Liver (tissue), 9 donors: ENCODE data around the gene HAO2. TPM values are rescaled to one million over a fixed set of nuclear protein-coding genes. Genes with fewer than 3 reads are reported as not detected.
A peak's percentile ranks its signal among the peaks of the same experiment; 100 is the strongest.

ENCODE experiments used
- DNase-seq: peaks from one replicate; pipeline ENCODE4 v3.0.0-alpha.2; 2017; ENCODE audit warnings: low spot score
- H3K27ac ChIP-seq, 2 donors: one replicate each; pipeline ENCODE4 v1.7.0; 2013; ENCODE audit warnings: inconsistent platforms in 2 of 2, low read length in 2 of 2, control low read depth in 1 of 2, low read depth in 1 of 2, mild to moderate bottlenecking in 1 of 2
- H3K27me3 ChIP-seq, 4 donors: one replicate each; pipeline versions ENCODE4 v1.6.1 to v1.7.0; 2013; ENCODE audit warnings: low read length in 3 of 4, inconsistent platforms in 1 of 4, mild to moderate bottlenecking in 1 of 4, moderate library complexity in 1 of 4; ENCODE audit not compliant: control insufficient read depth in 4 of 4, insufficient read depth in 4 of 4
- H3K36me3 ChIP-seq, 4 donors: one replicate each; pipeline versions ENCODE4 v1.6.1 to v1.7.0; 2013; ENCODE audit warnings: low read length in 3 of 4, mild to moderate bottlenecking in 3 of 4, low read depth in 1 of 4, moderate library complexity in 1 of 4; ENCODE audit not compliant: control insufficient read depth in 4 of 4, insufficient read depth in 3 of 4
- H3K4me1 ChIP-seq, 4 donors: one replicate each; pipeline versions ENCODE4 v1.6.1 to v1.7.0; 2013; ENCODE audit warnings: low read length in 3 of 4, mild to moderate bottlenecking in 3 of 4, moderate library complexity in 1 of 4; ENCODE audit not compliant: control insufficient read depth in 4 of 4, insufficient read depth in 4 of 4
- H3K4me3 ChIP-seq, 3 donors: one replicate each; pipeline versions ENCODE4 v1.6.1 to v1.7.0; 2013; ENCODE audit warnings: low read length in 3 of 3, control low read depth in 1 of 3, low read depth in 1 of 3, mild to moderate bottlenecking in 1 of 3
- H3K9ac ChIP-seq, 2 donors: one replicate each; pipeline ENCODE4 v1.7.0; 2013; ENCODE audit warnings: low read length in 2 of 2, mild to moderate bottlenecking in 2 of 2, moderate library complexity in 2 of 2, control low read depth in 1 of 2, low read depth in 1 of 2
- H3K9me3 ChIP-seq, 4 donors: one replicate each; pipeline versions ENCODE4 v1.6.1 to v1.7.0; 2013; ENCODE audit warnings: low read length in 3 of 4; ENCODE audit not compliant: control insufficient read depth in 4 of 4
- ATF3 ChIP-seq: IDR thresholded peaks from 2 replicates; pipeline ENCODE4 v1.6.1; 2016; ENCODE audit warnings: antibody characterized with exemption
- EGR1 ChIP-seq, 2 donors: IDR thresholded peaks; 2 replicates each; pipeline ENCODE4 v1.6.1; 2016 to 2018; ENCODE audit warnings: antibody characterized with exemption in 2 of 2, low read depth in 2 of 2
- FOXA1 ChIP-seq: IDR thresholded peaks from 2 replicates; pipeline ENCODE4 v1.6.1; 2016; ENCODE audit warnings: antibody characterized with exemption
- FOXA2 ChIP-seq: IDR thresholded peaks from 2 replicates; pipeline ENCODE4 v1.6.1; 2016; ENCODE audit warnings: antibody characterized with exemption
- GABPA ChIP-seq, 2 donors: IDR thresholded peaks in 1 of 2; conservative IDR thresholded peaks in 1 of 2; 2 replicates each; pipeline ENCODE4 v1.6.1; 2016; ENCODE audit warnings: antibody characterized with exemption in 2 of 2, mild to moderate bottlenecking in 1 of 2, moderate library complexity in 1 of 2
- HNF4A ChIP-seq, 2 donors: conservative IDR thresholded peaks; 2 replicates each; pipeline ENCODE4 v1.6.1; 2016; ENCODE audit warnings: antibody characterized with exemption in 2 of 2, mild to moderate bottlenecking in 2 of 2
- HNF4G ChIP-seq: IDR thresholded peaks from 2 replicates; pipeline ENCODE4 v1.6.1; 2016; ENCODE audit warnings: antibody characterized with exemption
- JUND ChIP-seq, 2 donors: IDR thresholded peaks; 2 replicates each; pipeline ENCODE4 v1.6.1; 2016; ENCODE audit warnings: antibody characterized with exemption in 2 of 2
- MAX ChIP-seq: IDR thresholded peaks from 2 replicates; pipeline ENCODE4 v1.6.1; 2016; ENCODE audit warnings: antibody characterized with exemption
- NR2F2 ChIP-seq: IDR thresholded peaks from 2 replicates; pipeline ENCODE4 v1.6.1; 2016; ENCODE audit warnings: antibody characterized with exemption
- RAD21 ChIP-seq, 2 donors: IDR thresholded peaks; 2 replicates each; pipeline ENCODE4 v1.6.1; 2016; ENCODE audit warnings: antibody characterized with exemption in 2 of 2, mild to moderate bottlenecking in 2 of 2
- RXRA ChIP-seq, 2 donors: IDR thresholded peaks; 2 replicates each; pipeline ENCODE4 v1.6.1; 2017 to 2018; ENCODE audit warnings: antibody characterized with exemption in 2 of 2, mild to moderate bottlenecking in 1 of 2
- SP1 ChIP-seq: IDR thresholded peaks from 2 replicates; pipeline ENCODE4 v1.6.1; 2018; ENCODE audit warnings: antibody characterized with exemption, mild to moderate bottlenecking
- TAF1 ChIP-seq: conservative IDR thresholded peaks from 2 replicates; pipeline ENCODE4 v1.6.1; 2016; ENCODE audit warnings: antibody characterized with exemption, mild to moderate bottlenecking
- YY1 ChIP-seq: IDR thresholded peaks from 2 replicates; pipeline ENCODE4 v1.6.1; 2016; ENCODE audit warnings: antibody characterized with exemption, mild to moderate bottlenecking
- WGBS: extraction: QIAGEN DNeasy Blood & Tissue Kit; methylation state at CpG from one replicate; pipeline ENCODE4 v1.1.7; 2013; 5-methylcytosine and 5-hydroxymethylcytosine counted together
- polyA plus RNA-seq, 2 donors: library from polyadenylated mRNA; stranded (reverse) in 1 of 2; unstranded in 1 of 2; fragments of 200-250 nt in 1 of 2; fragments of >200 nt in 1 of 2; fragmentation: Nextera tagmentation in 1 of 2; extraction: Ambion mirVana in 1 of 2; gene quantifications; one replicate each; pipeline versions ENCODE4 v1.2.1 to v1.2.3, GENCODE V29; 2013 to 2015
- total RNA-seq, 2 donors: library from RNA; depleted of rRNA; stranded (reverse); fragments of >200 nt; gene quantifications; one replicate each; pipeline ENCODE4 v1.2.3, GENCODE V29; 2014
- TF ChIP-seq, protein P1 (sequence below): fragments of 150-350 bp; IDR thresholded peaks from 2 replicates; pipeline ENCODE4 v1.5.1; 2017; ENCODE audit warnings: improper control_type of control experiment, low read depth, low read length; ENCODE audit not compliant: missing input control
- TF ChIP-seq, protein P2 (sequence below): IDR thresholded peaks from 2 replicates; pipeline ENCODE4 v1.6.1; 2016; ENCODE audit warnings: antibody characterized with exemption, mild to moderate bottlenecking
- TF ChIP-seq, protein P3 (sequence below): IDR thresholded peaks from 2 replicates; pipeline ENCODE4 v1.6.1; 2016; ENCODE audit warnings: antibody characterized with exemption
- donor health status: healthy.
- donor health status: healthy.
- donor health status: healthy.
- donor health status: healthy.
- donor health status: healthy.

The HAO2 gene
- total and polyA plus RNA-seq, 4 donors = 8.2 to 377 (median 150) TPM

GRCh38 chr1:119380304-119380703 lies 11.7 kb downstream of the HAO2 start:
- TF ChIP-seq YY1 (peak; percentile 39), RXRA (IDR thresholded peaks at IDR 0.05) (peak; percentile 75 to 79), SP1 (peak; percentile 74), JUND (IDR thresholded peaks at IDR 0.05) (peak; percentile 69 to 80), GABPA (IDR thresholded peaks at IDR 0.05 in 1 of 2, conservative IDR thresholded peaks at IDR 0.05 in 1 of 2) (no peak), NR2F2 (no peak), RAD21 (IDR thresholded peaks at IDR 0.05) (peak in 1 of 2 donors; percentile 41), TAF1 (peak; percentile 91), HNF4A (conservative IDR thresholded peaks at IDR 0.05) (peak; percentile 90 to 92), FOXA1 (peak; percentile 31), EGR1 (IDR thresholded peaks at IDR 0.05; ENCODE audit: low read depth in 2 of 2) (no peak), MAX (no peak), ATF3 (no peak), FOXA2 (peak; percentile 58), HNF4G (peak; percentile 75)
- TF ChIP-seq, protein P1, sequence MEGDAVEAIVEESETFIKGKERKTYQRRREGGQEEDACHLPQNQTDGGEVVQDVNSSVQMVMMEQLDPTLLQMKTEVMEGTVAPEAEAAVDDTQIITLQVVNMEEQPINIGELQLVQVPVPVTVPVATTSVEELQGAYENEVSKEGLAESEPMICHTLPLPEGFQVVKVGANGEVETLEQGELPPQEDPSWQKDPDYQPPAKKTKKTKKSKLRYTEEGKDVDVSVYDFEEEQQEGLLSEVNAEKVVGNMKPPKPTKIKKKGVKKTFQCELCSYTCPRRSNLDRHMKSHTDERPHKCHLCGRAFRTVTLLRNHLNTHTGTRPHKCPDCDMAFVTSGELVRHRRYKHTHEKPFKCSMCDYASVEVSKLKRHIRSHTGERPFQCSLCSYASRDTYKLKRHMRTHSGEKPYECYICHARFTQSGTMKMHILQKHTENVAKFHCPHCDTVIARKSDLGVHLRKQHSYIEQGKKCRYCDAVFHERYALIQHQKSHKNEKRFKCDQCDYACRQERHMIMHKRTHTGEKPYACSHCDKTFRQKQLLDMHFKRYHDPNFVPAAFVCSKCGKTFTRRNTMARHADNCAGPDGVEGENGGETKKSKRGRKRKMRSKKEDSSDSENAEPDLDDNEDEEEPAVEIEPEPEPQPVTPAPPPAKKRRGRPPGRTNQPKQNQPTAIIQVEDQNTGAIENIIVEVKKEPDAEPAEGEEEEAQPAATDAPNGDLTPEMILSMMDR = no peak
- TF ChIP-seq, protein P2, sequence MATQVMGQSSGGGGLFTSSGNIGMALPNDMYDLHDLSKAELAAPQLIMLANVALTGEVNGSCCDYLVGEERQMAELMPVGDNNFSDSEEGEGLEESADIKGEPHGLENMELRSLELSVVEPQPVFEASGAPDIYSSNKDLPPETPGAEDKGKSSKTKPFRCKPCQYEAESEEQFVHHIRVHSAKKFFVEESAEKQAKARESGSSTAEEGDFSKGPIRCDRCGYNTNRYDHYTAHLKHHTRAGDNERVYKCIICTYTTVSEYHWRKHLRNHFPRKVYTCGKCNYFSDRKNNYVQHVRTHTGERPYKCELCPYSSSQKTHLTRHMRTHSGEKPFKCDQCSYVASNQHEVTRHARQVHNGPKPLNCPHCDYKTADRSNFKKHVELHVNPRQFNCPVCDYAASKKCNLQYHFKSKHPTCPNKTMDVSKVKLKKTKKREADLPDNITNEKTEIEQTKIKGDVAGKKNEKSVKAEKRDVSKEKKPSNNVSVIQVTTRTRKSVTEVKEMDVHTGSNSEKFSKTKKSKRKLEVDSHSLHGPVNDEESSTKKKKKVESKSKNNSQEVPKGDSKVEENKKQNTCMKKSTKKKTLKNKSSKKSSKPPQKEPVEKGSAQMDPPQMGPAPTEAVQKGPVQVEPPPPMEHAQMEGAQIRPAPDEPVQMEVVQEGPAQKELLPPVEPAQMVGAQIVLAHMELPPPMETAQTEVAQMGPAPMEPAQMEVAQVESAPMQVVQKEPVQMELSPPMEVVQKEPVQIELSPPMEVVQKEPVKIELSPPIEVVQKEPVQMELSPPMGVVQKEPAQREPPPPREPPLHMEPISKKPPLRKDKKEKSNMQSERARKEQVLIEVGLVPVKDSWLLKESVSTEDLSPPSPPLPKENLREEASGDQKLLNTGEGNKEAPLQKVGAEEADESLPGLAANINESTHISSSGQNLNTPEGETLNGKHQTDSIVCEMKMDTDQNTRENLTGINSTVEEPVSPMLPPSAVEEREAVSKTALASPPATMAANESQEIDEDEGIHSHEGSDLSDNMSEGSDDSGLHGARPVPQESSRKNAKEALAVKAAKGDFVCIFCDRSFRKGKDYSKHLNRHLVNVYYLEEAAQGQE = peak; percentile 80
- TF ChIP-seq, protein P3, sequence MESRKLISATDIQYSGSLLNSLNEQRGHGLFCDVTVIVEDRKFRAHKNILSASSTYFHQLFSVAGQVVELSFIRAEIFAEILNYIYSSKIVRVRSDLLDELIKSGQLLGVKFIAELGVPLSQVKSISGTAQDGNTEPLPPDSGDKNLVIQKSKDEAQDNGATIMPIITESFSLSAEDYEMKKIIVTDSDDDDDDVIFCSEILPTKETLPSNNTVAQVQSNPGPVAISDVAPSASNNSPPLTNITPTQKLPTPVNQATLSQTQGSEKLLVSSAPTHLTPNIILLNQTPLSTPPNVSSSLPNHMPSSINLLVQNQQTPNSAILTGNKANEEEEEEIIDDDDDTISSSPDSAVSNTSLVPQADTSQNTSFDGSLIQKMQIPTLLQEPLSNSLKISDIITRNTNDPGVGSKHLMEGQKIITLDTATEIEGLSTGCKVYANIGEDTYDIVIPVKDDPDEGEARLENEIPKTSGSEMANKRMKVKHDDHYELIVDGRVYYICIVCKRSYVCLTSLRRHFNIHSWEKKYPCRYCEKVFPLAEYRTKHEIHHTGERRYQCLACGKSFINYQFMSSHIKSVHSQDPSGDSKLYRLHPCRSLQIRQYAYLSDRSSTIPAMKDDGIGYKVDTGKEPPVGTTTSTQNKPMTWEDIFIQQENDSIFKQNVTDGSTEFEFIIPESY = peak; percentile 29
- DNase-seq = no peak
- Histone ChIP-seq H3K27me3 (no peaks in the 10 kb centered on the region), H3K9me3 (no peaks in the 10 kb centered on the region), H3K4me1 (peaks cover 10 to 91% (median 61%) of the 10 kb centered on the region in 4 donors), H3K27ac (peak overlapping the region; percentile 44 to 69), H3K9ac (peak overlapping the region in 1 of 2 donors; percentile 36), H3K36me3 (peaks cover 0 to 23% (median 15%) of the 10 kb centered on the region in 4 donors), H3K4me3 (peak overlapping the region; percentile 53 to 71 (median 64))
- WGBS = 32% methylated on average over 2 of the region's 2 CpGs
